HG03025 (cell line): ENCODE measurements around the gene JMJD1C.
"Not testable (repeated sequence)": the region's sequence is repeated elsewhere in the genome, so short reads cannot be mapped to it uniquely, and the experiment has no call there.

ENCODE experiments used
- ATAC-seq: cut with Tn5 transposase; IDR thresholded peaks from one replicate; pipeline ENCODE4 v1.9.1; 2021; ENCODE audit warnings: mild to moderate bottlenecking, moderate library complexity; ENCODE audit not compliant: unreplicated experiment, low FRiP score

JMJD1C gene, protein sequence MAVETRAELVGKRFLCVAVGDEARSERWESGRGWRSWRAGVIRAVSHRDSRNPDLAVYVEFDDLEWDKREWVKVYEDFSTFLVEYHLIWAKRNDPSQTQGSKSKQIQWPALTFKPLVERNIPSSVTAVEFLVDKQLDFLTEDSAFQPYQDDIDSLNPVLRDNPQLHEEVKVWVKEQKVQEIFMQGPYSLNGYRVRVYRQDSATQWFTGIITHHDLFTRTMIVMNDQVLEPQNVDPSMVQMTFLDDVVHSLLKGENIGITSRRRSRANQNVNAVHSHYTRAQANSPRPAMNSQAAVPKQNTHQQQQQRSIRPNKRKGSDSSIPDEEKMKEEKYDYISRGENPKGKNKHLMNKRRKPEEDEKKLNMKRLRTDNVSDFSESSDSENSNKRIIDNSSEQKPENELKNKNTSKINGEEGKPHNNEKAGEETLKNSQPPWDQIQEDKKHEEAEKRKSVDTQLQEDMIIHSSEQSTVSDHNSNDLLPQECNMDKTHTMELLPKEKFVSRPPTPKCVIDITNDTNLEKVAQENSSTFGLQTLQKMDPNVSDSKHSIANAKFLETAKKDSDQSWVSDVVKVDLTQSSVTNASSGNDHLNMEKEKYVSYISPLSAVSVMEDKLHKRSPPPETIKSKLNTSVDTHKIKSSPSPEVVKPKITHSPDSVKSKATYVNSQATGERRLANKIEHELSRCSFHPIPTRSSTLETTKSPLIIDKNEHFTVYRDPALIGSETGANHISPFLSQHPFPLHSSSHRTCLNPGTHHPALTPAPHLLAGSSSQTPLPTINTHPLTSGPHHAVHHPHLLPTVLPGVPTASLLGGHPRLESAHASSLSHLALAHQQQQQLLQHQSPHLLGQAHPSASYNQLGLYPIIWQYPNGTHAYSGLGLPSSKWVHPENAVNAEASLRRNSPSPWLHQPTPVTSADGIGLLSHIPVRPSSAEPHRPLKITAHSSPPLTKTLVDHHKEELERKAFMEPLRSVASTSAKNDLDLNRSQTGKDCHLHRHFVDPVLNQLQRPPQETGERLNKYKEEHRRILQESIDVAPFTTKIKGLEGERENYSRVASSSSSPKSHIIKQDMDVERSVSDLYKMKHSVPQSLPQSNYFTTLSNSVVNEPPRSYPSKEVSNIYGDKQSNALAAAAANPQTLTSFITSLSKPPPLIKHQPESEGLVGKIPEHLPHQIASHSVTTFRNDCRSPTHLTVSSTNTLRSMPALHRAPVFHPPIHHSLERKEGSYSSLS (N-terminal part only)

DNA sequence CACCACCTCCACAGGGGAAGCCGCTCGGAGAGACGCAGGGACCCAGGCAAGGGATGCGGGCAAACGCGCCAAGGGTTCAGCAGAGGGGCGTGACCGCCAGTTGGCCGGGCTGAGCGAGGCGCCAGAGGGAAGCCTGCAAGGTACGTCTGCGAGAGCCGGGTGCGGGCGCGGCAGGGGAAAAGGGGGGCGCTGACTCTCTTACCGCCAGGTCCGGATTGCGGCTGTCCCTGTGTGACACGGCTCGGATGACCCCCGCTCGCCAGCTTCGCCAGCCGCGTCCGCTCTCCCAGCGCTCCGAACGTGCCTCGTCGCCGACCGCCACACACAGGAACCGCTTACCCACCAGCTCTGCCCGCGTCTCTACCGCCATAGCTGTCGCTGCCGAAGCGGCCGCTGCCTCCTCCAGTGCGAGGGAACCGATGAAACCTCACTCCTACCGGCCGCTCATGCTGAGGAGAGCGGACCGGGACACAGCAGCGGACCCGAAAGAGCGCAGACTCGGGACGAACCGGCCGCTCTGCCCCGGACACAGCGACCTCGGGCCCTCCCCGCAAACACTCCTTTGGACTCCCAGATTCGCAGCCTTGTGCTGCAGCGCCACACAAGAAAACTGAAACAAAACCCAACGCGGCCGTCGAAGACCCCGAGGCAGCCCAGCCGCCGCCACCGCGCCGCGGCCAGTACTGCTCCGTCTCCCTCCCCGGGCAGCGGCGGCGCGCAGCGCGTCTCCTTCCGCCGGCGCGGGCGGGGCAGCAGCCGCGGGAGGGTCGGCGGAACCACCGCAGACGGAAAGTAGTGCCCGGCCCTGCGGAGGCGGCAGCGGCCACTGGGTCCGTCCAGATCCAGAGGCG lies at the start of gene JMJD1C:
TSS of gene JMJD1C (minus strand) at position 685 of the 851 bp plus-strand sequence. CDS start at position 370, 315 bp downstream.
- ATAC-seq: peak; percentile 59

DNA sequence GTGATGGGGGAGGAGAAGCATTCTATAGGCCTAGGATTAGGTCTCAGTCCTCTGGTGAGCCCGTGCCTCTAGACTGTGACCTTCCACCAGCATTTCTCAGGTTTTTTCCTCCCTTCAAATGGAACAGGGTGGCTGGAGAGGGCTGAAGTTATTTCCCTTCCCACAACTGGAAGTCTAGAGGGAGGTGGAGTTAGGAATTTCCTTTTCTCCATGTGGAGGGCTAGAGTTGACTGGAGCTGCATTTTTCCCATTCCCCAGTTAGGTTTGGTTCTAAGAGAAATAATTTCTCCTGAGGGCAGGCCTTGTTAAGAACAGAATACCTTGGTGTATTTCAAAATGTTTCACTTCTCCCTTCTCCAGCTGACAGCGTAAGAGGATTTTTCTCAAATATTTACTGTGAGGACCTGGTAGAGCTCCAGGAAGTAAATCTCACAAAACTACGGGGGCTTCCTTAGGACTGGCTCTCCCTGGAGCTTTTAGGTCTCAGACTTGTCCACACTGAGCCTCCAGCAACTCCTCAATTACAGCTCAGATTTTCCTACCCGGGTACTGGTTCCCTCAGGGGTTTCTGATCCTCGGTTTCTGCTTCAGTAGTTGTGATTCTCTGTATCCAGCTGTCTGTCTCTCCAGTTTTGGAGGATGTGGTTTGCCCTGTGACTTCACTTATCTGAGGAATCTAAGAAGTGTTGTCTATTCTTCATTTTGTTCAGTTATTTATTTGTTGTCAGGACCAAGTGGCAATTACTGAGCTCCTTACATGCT lies 49.4 kb upstream of the JMJD1C start:
- no peak for ATAC-seq

DNA sequence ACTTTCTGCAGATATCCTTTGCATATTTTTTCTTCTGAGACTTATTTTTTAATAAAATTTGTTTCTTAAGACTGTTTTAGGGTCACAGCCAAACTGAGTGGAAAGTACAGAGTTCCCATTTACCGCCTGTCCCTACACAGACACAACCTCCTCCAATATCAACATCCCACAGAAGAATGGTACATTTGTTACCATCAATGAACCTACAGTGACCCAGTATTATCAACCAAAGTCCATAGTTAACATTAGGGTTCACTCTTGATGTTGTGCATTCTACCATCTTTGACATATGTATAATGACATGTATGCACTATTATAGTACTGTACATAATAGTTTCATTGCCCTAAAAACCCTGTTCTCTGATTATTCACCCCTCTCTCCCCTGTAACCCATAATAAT lies 40.8 kb upstream of the JMJD1C start:
- no peak for ATAC-seq

DNA sequence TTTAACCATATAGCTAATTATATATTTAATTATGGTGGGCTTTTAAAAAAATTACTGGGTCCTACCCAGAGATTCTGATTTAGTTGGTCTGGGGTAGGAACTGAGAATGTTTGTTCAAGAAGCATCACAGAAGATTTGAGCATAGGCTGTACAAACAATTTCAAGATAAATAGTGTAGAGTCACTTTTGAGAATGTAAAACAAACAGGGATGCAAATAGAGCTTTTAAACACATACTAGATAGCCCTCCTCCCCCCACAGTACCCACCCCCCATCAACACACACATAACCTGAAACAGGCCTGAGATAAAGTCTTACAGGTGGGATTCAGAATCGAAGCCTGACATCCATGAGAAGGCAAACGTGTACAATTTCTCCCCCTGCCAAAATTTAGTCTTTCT lies 39.8 kb upstream of the JMJD1C start:
- no peak for ATAC-seq

DNA sequence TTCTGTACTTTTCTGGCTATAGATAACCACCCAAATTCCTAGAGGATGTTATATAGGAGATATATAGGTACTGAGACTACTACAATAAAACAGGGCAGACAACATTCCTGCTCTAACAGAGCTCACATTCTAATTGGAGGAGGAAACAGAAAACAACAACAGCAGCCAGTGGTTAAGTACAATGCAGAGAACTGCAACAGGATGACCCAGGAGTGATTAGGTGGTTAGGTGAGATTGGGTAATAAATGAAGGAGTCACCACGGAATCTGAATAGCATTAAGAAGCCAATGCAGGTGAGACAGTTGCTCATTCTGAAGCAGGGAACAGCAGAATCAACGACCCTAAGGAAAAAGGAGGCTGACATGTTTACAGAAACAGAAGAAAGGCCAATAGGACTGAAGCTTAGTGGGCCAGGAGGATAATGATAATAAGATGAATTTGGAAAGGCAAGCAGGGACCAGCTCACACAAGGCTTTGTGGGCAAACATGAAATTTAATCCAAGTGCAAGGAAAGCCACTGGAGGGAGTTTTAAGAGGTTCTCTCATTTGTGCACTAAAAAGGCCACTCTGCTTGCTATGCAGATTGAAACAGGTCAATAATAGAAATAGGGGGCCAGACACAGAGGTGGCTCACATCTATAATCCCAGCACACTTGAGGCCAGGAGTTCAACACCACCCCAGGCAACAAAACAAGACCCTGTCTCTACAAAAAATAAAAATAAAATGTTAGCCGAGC lies 38.5 kb upstream of the JMJD1C start:
- ATAC-seq: no peak

DNA sequence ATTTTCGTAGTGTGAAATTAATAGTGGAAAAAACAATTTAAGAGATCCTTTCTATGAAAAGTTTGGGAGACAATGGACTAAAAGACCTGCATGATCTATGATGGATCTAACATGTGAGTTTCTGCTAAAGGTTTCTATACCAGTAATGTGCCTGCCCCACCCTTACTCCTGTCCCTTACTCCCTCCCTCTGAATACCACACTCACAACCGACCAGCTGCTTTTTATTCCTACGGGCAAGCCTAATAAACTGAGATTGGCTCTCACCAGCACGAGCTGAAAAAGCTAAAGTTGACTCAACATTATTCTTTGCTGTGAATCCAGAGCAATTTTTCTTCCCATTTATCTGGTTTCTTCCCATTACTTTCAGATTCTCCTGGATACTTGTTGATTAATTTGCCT lies 37.6 kb upstream of the JMJD1C start:
- no peak for ATAC-seq

DNA sequence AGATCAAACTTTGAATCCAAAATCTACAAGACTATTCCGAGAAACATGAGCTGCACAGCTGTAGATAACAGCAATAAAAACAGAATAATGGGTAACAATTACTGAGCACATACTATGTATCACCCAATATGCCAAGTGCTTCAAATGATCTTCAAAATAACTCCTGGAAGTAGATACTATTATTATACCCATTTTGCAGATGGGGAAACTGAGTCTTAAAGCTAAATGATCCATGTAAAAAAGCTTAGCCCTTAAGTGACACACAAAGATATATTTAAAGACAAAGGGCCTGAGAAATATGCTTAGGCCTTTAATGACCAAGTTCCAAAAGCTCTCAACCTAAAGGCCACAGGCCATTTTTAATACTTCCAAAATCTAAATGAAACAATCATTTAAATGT lies 37.1 kb upstream of the JMJD1C start:
- ATAC-seq: no peak

DNA sequence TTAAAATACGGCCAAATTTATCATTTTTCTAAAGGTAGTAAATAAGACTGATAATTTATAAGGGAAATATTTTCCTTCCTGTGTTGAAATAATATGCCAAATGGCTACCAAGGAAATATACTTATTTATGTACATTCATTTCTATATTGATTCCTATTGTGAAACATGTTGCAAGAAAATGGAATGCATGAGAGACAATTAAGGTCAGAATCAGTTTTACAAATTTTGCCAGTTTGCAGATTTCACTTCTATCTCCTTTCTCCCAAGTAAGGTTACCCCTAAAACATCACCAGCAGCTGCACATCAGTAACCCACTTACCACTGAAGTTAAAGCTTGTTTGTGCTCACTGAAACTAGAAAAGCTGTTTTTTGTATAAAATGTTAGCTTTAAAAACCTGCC lies 36.2 kb upstream of the JMJD1C start:
- no peak for ATAC-seq

DNA sequence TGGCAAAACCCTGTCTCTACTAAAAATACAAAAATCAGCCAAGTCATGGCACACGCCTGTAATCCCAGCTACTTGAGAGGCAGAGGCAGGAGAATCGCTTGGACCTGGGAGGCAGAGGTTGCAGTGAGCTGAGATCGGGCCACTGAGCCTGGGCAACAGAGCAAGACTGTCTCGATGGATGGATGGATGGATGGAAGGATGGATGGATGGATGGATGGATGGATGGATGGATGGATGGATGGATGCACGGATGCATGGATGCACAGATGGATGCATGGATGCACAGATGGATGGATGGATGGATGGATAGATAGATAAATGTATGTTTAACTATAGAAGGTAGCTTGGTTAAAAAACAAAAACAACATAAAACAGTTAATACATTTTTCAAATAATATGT lies 34.8 kb upstream of the JMJD1C start:
- not testable (repeated sequence) for ATAC-seq

DNA sequence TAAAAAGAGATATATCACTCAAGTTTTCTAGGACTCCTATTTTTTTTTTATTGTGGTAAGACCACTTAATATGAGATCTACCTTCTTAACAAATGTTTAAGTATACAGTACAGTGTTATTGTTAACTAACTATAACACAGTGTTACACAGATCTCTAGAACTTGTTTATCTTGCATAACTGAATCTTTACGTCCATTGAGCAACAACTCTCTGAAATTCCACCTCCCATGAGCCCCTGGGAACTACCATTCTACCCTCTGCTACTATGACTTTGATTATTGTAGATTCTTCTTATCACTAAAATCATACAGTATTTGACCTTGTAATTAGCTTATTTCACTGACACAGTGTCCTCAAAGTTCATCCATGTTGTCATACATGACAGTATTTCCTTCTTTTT lies 32.9 kb upstream of the JMJD1C start:
- no peak for ATAC-seq

DNA sequence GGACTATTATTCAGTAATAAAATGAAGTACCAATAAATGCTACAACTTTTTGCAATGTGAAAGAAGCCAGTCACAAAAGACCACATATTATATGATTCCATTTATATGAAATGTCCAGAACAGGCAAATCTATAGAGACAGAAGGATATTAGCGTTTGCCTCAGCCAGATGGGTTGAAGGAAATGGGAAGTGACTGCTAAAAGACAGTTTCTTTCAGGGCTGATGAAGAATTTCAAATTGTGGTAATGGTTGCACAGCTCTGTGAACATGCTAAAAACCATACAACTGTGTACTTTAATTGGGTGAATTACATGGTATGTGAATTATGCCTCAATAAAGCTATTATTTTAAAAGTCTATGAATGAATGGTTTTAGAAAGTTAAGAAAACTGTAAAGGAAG lies 31.5 kb upstream of the JMJD1C start:
- ATAC-seq: no peak

DNA sequence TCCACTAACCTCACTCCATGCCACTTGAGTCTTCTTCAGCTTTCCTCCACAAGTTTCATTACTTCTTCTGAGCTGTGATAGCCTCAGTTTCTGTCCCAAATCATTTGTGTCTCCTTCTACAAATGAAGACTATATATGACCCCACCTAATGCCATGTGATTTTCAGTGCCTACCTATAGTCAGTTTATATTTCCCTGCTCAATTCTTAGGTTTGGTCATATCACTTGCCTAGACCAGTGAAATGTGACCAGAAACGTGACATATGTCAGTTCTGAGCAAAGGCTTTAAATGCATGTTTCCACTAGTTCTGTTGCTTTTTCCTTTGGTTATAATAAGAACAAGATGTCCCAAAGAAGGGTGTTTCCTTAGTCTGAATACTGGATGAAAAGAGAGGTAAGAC lies 30.8 kb upstream of the JMJD1C start:
- ATAC-seq: no peak

DNA sequence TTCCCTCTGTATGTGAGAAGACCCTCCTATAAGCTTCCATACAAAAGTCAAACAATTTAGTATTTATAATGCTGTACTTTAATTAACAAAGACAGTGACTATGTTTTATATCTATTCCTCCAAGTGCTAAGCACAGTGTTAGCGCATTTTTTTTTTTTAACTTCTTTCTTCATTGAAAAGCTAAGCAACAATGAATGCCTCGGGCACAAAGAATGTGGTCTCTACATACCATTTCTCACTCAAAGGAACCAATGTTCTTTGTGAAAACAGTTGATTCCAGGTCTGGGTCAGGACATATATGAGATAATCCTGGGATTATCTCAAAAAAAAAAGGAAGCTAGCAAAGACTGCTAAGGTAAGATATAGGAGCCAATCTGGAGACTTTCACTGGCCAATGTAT lies 29.2 kb upstream of the JMJD1C start:
- no peak for ATAC-seq

DNA sequence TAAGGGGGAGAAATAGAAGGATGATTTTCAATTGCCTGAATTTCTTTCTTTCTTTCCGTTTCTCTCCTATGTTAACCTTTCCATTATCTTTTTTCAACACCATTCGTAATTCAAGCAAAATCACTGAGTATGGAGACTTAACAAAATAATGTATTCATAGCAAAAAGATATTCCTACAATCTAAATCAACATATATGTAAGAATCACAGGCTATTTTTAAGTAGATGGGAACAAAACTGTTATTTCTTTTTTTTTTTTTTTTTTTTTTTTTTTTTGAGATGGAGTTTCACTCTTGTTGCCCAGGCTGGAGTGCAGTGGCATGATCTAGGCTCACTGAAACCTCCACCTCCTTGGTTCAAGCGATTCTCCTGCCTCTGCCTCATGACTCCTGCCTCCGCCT lies 27.2 kb upstream of the JMJD1C start:
- ATAC-seq: no peak

DNA sequence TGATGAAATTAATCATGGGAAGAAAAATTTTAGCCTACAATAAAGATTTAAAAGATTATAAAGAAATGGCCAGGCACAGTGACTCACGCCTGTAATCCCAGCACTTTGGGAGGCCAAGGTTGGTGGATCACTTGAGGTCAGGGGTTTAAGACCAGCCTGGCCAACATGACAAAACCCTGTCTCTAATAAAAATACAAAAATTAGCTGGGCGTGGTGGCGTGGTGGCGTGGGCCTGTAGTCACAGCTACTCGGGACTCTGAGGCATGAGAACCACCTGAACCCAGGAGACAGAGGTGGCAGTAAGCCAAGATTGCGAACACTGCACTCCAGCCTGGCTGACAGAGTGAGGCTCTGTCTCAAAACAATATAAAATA lies 26.5 kb upstream of the JMJD1C start:
- not testable (repeated sequence) for ATAC-seq

DNA sequence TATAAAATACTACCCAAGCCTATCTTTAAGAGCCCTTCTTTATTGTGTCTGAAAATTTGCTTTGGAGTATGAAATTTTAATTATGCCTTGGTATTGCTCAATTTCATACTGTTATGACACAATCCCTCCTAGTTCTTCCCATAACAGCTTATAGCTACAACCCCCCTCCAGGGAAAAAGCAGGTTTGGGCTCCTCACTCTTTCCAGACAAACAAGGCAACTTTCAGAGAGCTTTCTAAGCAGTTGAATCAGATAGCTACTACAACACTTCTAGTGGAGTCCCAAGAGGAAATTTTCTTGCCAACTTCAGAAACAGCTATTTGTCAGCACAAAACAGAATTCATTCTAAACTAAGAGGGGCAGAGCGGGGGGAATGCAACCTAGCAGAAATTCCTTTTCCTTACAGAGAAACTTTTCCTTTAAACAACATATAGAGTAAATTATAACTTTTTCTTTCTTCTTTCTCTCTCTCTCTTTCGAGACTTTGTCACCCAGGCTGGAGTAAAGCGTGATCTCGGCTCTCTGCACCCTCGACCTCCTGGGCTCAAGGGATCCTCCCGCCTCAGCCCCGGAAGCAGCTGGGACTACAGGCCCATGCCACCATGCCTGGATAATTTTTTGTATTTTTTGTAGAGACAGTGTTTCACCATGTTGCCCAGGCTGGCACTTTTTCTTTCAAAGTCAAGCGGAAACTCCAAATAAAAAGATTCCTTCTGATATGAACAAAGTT lies 26.0 kb upstream of the JMJD1C start:
- no peak for ATAC-seq

DNA sequence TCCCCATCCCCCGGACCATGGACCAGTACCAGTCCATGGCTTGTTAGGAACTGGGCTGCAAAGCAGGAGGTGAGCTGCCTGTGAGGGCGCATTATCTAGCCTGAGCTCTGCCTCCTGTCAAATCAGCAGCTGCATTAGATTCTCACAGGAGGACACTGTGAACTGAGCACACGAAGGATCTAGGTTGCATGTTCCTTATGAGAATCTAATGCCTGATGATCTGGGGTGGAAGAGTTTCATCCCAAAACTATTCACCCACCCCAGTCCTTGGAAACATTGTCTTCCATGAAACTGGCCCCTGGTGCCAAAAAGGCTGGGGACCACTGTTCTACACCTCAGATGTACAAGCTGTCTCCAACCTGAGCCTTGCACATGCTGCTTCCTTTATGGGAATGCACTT lies 24.1 kb upstream of the JMJD1C start:
- no peak for ATAC-seq

DNA sequence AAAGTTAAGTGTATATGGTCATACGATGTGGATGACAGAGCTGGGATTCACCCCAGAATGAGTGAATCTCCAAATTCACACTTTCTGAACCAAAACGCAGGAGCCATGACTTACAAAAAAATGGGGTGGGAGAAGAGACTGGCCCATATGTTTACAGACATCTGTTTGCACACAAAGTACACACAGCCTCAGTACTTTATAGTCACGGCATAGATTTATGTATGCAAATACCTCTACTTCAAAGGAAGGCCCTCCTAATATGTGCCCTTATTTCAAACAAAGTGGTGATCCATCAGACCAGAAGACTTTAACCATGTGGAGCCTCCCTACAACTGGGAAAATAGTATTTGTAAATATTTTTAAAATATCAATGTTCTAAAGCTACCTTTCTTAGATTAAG lies 22.2 kb upstream of the JMJD1C start:
- no peak for ATAC-seq
